Activated CD4-positive, CD25-positive, alpha-beta regulatory T cell (primary cell): ENCODE data around the gene NOP16.
"Not testable (repeated sequence)": the region's sequence is repeated elsewhere in the genome, so short reads cannot be mapped to it uniquely, and the experiment has no call there.

ENCODE experiments used
- DNase-seq, 4 experiments: peaks; one replicate each; lab custom pipeline; 2025; lab: John Stamatoyannopoulos, UW

NOP16 gene

DNA sequence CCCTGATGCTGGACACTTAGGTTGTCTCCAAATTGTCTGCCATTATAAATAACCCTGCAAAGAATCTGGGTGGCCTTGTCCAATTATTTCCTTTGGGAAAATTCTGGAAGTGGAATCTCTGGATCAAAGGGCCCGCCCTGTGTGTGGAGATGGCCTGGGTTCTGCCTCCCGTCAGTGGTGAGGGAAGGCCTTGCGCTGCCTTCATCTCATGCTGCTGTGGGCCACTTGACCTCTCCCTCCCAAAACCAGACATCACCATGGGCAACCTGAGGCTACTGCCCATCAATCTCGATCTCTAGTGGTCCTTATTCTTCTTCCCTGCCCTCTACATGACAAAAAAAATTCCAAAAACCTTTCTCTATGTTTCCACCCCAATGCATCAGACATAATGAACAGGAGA, 21.4 kb upstream of the NOP16 start:
- DNase-seq = no peak

DNA sequence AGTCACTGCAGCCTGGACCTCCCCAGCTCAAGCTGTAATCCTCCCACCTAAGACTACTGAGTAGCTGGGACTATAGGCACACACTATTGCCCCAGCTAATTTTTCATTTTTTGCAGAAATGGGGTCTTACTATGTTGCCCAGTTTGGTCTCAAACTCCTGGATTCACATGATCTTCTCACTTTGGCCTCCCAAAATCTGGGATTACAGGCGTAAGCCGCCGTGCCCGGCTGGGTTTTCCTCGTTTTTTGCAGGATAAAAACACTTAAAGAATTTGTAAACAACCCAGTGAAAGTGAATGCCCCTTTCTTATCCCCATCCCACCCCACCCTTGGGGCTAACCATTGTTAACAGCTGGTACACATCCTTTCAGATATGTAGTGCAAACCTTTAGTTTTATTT, 20.2 kb upstream of the NOP16 start:
- no peak for DNase-seq

DNA sequence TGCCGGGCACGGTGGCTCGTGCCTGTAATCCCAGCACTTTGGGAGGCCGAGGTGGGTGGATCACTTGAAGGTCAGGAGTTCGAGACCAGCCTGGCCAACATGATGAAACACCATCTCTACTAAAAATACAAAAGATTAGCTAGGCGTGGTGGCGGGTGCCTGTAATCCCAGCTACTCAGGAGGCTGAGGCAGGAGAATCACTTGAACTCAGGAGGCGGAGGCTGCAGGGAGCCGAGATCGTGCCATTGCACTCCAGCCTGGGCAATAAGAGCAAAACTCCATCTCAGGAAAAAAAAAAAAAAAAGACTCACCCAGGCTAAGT, 19.8 kb upstream of the NOP16 start:
- not testable (repeated sequence) for DNase-seq

DNA sequence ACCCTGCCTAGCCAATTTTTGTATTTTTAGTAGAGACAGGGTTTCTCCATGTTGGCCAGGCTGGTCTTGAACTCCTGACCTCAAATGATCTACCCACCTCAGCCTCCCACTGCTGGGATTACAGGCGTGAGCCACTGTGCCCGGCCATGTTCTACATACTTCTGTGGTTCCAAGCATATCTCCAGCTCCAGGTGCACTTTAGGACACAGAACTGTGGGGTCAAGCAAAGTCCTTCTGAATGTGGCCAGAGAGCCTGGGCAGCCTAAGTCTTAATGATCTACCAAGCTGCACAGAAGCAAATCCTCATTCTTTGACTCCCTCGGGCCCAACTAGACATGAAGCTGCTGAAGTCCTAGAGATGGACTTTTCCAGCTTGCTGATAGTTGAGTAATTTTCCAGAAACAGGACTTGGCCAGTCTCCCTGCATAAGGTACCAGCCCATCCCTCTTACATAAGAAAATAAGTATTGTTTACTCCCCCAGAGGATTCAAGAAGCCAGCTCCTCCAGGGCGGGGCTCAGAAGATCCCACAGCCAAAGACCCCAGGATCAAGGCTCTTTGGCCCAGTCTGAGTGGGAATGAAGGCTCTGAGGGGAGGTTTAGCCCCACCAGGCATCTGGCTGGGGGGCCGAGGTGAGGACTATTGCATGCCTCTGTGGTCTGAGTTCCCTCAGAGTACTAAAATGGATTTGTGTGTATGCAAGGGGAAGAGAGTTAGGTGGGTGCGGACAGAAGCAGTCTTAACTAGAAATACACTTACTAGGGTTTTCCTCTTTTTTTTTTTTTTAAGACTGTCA, 19.3 kb upstream of the NOP16 start:
- DNase-seq = no peak

DNA sequence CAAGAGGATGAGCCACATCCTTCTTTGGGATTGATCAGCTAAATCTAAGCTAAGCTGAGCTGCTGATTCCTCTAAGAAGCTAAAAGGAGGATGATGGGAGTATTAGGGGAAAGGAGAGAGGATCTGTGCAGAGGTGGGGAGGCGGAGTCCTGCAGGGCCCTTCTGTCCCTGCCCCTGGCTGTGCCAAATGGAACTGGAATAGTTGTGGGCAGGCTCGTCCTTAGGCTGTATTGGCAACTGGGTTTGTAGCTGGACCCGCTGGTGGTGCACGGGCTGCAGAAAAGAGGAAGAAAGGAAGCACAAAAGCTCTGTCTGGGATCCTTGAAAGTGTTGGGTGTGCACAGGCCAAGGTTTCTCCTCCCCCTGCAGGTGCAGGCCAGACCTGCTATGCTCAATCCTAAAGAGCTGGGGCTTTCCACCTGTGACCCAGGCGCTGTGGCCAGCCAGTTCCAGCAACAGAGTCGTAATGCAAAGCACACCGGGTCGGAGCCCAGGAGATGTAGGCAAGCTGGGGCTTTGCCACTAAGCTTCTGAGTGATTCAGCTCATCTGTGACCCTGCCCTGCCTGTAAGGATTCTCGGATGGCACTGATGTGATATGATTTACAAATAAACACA, 18.1 kb upstream of the NOP16 start:
- DNase-seq = no peak

DNA sequence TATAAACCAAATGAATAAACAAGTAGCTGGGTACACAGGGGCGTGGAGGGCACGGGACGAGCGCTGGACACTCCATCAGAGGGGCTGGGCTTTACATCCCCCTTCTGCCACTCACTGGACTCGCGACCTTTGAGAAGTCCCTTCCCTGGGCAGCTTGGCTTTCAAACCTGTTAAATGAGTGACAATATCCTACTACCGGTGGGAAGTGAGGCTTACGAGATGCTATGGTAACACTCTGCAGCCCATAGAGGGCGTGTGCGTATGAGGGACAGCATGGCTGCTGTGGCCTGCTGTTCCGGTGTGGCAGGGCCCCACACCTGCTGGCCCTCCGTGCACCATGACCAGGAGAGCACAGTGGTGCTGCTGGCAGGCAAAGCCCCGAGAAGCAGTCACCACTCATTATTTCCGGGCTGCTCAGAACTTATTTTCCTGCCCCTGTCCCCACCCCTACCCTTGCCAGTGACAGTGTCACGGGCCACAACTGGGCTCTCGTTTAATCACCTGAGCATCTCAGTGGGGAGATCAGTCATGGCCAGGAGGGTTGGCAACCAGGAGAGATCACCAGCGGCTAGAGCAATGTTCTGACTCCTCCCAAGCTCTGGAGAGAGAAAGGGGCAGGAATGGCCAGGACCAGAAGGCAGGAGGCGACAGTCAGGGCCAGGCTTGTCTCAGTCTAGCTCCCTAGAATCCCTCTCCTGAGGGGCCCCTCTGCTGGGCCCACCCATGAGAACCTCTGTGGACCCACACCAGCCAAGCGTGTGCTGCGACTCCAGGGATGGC, 17.4 kb upstream of the NOP16 start:
- no peak for DNase-seq

DNA sequence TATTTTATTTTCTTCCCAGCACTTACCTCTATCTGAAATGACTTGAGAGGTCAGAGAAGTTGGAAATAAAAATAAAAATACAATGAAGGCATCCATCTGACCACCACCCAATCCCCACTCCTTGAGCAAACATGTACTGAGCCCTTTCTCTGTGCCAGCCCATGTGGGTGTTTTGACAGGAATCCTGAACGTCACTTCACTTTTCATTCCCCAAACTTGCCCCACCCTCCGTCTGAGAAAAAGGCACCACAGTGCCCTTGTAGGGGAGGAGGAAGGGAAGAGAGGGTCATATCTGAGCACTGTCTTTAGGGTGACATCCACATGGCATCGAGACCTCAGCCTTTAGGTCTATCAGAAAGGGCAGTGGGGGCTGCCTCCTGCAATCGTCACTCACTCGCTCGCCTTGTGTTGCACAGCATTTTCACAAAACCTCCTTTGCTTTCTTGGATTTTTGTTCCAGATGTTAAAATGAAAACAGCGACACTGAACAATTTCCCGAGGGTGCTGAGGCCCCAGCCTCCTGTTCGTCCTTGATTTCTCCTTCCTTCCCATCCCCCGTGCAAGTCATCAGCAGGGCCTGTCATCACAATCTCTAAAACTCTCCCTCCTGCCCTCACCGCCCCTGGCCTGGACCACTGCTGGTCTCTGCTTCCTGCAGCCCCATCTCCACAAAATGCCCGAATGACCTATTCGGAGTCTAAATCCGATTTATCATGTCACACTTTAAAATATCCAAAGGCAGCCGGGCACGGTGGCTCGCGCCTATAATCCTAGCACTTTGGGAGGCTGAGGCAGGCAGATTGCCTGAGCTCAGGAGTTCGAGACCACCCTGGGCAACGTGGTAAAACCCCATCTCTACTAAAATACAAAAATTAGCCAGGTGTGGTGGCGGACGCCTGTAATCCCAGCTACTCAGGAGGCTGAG, 13.1 kb upstream of the NOP16 start:
- DNase-seq = no peak

DNA sequence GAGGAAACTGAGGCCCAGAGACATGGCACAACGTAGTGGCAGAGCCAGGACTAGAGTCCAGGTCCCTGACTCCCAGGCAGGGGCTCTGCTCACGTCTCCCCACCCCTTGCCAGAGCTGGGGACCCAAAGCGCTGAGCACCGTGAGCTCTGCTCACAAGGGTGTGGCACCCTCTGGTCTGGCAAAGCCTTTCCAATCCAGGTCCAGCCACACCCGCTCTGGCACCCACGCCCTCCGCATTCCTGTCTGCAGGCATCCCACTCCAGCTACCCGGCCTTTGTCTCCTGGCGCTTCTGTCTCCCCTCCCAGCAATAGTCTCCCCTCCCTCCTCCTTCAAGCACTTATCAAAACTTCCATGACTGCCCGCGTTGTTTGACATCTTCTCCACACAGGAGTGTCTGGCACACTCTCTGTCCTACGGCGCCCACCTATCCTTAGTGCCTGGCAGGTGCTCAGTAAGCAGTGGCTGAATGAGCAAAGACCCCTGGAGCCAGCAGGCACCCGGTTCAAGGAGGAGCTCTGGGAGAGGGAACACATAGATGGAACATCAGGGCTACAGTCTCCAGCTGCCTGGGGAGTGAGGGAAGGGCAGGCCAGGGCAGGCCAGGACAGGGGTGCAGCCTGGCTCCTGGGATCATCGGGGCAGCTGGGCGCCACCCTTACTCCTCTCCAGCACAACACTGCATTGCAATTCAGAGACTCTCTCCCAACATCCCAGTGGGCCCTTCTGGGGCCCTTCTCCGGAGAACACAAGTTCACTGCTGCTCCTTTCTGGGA, 12.2 kb upstream of the NOP16 start:
- no peak for DNase-seq

DNA sequence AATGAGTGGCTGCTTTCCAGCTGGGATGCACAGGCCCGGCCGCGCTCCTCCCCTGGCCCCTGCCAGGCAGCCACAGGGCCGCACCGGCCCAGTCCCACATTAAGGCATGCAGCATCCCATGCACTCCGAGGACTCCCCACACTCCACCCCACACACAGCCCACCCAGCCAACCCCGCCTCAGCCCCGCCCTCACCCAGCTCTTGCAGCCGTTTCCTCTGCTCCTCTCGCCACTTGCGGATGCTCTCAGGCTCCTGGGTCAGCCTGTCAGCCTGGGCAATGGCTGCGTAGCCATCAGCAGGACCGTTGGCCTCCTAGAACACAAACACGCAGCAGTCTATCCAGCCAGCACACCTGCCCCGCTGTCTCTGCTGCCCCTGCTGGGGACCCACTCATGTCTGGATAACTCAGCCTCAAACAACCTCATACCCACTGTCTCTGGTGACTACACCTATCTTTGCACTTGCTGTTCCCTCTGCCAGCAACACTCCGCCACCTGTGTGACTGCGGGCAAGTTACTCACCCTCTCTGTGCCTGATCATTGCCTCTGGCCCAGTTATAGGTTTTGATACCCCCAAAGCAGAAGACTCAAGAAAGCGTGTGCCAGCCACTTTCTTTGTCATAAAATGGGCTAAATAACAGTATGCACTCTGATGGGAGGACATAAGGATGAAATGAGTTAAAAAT, 9.5 kb upstream of the NOP16 start:
- DNase-seq = no peak

DNA sequence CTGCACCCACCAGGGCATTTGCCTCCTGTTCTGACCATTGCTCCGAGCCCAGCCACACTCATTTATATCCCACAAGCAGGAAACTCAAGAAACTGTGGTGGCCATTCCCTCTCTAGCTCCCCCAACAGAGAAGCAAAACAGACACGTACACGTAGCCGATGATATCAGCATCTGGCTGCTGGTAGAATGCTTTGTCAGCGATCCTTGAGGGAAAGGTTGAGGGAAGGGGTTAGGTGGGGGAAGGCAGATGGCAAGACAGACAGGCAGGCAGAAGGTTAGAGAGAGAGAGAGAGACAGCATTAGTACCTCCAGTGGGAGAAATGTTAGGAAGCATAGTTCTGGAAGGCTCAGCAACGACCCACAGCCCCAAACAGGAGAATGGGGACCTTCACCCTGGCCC, 7.9 kb upstream of the NOP16 start:
- no peak for DNase-seq

DNA sequence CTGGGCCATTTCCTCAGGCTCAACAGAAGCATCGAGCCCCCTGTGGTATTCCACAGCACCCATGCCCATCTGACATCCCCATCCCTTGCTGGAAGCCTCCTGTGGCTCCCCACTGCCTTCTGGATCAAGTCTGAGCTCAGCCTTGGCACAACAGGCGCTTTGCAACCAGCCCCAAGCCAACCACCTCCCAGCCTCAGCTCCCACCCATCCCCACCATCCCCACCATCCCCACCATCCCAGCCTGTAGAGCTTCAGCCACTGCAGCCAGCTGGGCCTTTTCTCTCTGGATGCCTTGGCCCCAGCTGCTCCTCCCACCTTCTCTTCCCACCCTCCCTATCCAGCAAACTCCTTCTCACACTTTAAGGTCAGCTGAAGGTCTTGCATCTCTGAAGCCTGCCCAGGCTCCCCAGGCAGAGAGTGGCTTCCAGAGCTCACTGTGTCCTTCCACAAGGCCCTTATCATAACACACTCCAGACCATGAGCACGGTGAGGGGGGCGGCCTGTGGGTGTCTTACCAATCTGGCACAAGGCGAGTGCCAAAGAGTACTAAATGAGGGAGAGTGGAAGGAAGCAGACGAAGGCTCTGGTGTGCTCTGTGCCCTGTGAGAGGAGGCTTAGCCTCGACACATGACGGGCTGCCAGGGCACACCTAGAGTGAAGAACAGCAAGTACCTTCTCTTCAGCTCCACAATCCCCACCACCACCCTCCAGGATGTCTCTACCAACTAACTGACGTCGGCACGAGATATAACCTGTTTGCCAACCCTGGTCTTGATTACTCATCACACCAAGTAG, 6.7 kb upstream of the NOP16 start:
- DNase-seq = no peak

DNA sequence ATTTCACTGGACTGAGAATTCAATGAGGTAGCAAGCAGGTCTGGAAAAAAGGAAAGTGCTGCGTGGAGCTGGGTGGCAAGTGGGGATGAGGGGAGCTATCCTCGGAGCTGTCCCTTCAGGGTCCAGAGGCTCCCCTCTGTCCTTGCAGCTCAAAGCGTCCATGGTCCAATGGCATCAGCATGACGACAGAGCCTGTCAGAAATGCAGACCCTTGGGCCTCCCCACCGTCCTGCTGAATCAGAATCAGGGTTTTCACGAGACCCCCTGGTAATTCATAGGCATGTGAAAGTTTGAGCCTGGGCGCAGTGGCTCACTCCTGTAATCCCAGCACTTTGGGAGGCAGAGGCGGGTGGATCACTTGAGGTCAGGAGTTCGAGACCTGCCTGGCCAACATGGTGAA, 5.7 kb upstream of the NOP16 start:
- no peak for DNase-seq

DNA sequence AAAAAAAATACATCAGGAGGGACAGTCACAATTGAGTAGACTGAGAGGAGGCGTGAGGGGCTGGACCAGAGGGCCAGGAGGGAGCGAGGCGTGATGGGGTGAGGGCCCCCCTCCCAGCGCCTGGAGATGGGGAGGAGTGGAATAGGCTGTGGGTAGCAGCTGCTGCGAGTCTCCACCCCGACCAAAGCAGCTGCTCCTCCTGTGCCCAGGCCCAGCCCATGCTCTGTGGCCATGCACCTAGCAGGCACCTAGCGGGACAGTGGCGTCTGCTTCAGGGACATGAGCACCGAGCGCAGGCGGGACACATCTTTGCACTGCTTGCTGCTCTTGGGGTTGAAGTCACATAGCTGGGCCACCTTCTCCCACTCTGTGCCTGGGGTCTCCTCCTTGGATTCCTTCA, 4.1 kb upstream of the NOP16 start:
- DNase-seq = no peak

DNA sequence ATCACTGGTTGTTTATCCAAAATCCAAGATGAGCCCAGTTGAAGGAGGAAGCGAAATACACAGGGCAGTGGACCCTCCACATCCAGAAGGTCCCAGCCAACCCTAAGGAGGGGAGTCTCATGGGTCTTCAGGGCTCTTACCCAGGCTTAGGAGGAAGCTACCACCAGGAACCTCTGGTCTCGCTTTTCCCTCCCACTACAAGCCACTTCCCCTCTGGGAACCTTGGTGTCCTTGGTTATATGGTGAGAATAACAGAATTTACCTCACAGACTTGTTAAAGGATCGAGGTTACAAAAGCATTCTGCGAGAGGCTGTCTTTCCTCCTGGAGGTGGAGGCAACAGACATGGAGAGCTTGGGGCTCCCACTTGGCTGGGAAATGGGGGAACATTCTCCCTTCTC, 3.6 kb upstream of the NOP16 start:
- no peak for DNase-seq

DNA sequence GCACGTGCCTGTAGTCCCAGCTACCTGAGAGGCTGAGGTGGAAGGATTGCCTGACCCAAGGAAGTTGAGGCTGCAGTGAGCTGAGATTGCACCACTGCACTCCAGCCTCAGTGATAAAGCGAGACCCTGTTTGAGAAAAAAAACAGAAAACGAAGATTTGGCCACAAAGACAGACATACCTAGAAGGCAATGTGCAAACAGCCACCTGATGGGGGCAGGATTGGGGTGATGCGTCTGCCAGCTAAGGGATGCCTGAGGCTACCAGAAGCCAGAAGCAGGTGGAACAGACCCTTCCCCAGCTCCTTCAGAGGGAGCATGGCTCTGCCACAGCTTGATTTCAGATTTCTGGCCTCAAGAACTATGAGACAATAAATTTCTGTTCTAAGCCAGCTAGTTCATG, 3.1 kb upstream of the NOP16 start:
- DNase-seq = no peak

DNA sequence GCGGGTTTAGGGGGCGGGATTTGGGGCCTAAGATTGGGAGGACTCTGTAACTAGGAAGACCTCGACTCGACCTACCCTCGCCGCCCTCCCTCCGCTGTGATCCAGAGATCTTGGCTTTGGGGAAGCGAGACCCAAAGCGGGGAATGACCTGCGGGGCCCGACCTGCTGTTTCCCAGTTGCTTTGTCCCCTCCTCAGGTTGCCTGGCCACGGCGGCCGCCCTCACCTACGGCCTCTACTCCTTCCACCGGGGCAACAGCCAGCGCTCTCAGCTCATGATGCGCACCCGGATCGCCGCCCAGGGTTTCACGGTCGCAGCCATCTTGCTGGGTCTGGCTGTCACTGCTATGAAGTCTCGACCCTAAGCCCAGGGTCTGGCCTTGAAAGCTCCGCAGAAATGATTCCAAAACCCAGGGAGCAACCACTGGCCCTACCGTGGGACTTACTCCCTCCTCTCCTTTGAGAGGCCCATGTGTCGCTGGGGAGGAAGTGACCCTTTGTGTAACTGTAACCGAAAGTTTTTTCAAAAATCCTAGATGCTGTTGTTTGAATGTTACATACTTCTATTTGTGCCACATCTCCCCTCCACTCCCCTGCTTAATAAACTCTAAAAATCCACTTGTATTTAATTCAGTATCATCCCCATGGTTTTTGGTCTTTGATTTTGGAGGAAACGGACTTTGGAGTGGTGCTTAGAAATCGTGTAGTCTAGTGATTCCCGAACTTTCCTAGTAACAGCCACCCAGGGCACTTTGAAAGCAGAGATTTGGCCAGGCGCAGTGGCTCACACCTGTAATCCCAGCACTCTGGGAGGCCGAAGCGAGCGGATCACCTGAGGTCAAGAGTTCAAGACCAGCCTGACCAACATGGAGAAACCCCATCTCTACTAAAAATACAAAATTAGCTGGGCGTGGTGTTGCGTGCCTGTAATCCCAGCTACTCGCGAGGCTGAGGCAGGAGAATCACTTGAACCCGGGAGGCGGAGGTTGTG, 1.0 kb upstream of the NOP16 start:
- peak in 2 of 4 experiments; percentile 69 to 71 for DNase-seq

DNA sequence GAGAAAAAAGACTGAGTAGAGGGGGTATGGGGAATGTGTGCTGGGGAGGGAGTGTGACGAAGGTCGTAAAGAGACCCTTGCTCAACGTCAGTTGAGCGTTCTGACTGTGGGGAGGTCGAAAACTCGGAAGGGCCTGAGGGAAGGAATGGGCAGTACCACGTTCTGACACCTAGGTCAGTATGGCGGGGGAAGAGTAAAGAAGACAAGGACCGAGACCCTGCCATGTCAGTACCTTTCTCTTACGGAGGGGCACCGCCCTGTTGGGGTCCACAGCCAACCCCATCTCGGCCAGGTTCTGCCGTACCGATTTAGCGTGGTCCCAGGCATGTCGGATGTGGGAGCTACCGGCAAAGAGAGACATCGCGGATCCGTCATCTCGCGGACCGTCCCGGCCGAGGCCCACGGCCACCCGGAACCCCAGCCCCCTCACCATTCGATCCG, 375 bp downstream of the NOP16 start:
- DNase-seq = no peak

DNA sequence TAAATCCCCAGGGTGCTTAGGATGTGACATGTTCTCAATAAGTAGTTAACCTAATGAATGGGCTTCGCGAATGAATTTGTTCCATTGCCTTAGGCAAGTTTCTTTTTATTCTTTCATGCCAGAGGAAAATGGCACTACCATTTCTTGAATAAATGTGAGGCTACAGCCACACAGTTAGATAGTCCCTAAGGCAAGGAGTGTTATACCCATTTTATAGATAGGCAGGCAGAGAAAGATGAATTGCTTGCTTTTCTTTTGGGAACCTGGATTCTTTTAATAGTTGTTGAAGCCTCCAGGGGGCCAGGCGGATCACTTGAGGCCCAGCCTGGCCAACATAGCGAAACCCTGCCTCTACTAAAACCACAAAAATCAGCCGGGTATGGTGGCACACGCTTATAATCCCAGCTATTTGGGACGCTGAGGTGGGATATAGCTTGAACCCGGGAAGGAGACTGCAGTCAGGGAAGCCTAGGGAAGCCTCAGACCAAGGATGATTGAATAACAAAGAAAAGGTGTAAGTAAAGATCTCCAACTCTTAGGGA, 943 bp downstream of the NOP16 start:
- DNase-seq = no peak
